ENCODE data around the gene CPSF4.

The CPSF4 gene

GRCh38 chr7:99438573-99439480 is at the start of gene CPSF4, which contains the start of gene PTCD1:
Gene CPSF4 (plus strand): TSS chr7:99438943. CDS start chr7:99439083, 140 bp downstream.
Gene PTCD1 (minus strand): TSS chr7:99438798. CDS start chr7:99435242, 3,556 bp downstream.
- DNase-seq = peak; percentile 96

- no peak for DNase-seq
These were observed 49.0 kb upstream of the CPSF4 start for GRCh38 chr7:99389772-99390171.

- no peak for DNase-seq
These were observed 47.7 kb upstream of the CPSF4 start for GRCh38 chr7:99390941-99391602.

GRCh38 chr7:99392046-99392445 is 46.7 kb upstream of the CPSF4 start:
- DNase-seq = no peak

GRCh38 chr7:99392659-99393354 is 45.9 kb upstream of the CPSF4 start:
- DNase-seq = no peak

GRCh38 chr7:99393355-99394187 is 45.2 kb upstream of the CPSF4 start:
- DNase-seq = no peak

- no peak for DNase-seq
These were observed 44.6 kb upstream of the CPSF4 start for GRCh38 chr7:99394188-99394502.

- DNase-seq = no peak
These were observed 43.0 kb upstream of the CPSF4 start for GRCh38 chr7:99395616-99396327.

- DNase-seq = no peak
These were observed 42.1 kb upstream of the CPSF4 start for GRCh38 chr7:99396418-99397296.

- no peak for DNase-seq
These were observed 41.3 kb upstream of the CPSF4 start for GRCh38 chr7:99397297-99397983.

GRCh38 chr7:99398891-99399445 is 39.8 kb upstream of the CPSF4 start:
- no peak for DNase-seq

GRCh38 chr7:99399597-99399996 is 39.1 kb upstream of the CPSF4 start:
- DNase-seq = no peak

GRCh38 chr7:99402854-99403253 is 35.9 kb upstream of the CPSF4 start:
- no peak for DNase-seq

GRCh38 chr7:99403764-99404163 is 35.0 kb upstream of the CPSF4 start:
- DNase-seq = no peak

GRCh38 chr7:99404235-99404976 is 34.3 kb upstream of the CPSF4 start:
- no peak for DNase-seq

- DNase-seq = no peak
These were observed 33.8 kb upstream of the CPSF4 start for GRCh38 chr7:99404977-99405320.

GRCh38 chr7:99406557-99406956 is 32.2 kb upstream of the CPSF4 start:
- DNase-seq = no peak

GRCh38 chr7:99407872-99408378 is 30.8 kb upstream of the CPSF4 start:
- peak; percentile 71 for DNase-seq
